ENCODE results near the gene COA7.
A peak's percentile ranks its signal among the peaks of the same experiment; 100 is the strongest.

COA7 gene

GRCh38 chr1:52667984-52668383 lies 30.2 kb downstream of the COA7 start:
- DNase-seq = no peak

GRCh38 chr1:52667290-52667689 lies 30.9 kb downstream of the COA7 start:
- DNase-seq = no peak

- no peak for DNase-seq
Observed at GRCh38 chr1:52665006-52665941, 32.9 kb downstream of the COA7 start.

GRCh38 chr1:52663716-52664115 lies 34.4 kb downstream of the COA7 start:
- DNase-seq = no peak

- DNase-seq = peak; percentile 85
Observed at GRCh38 chr1:52662645-52663313, 35.4 kb downstream of the COA7 start.

- no peak for DNase-seq
Observed at GRCh38 chr1:52660807-52661206, 37.3 kb downstream of the COA7 start.

- peak; percentile 40 for DNase-seq
Observed at GRCh38 chr1:52659851-52660596, 38.1 kb downstream of the COA7 start.

- no peak for DNase-seq
Observed at GRCh38 chr1:52659356-52659755, 38.8 kb downstream of the COA7 start.

- no peak for DNase-seq
Observed at GRCh38 chr1:52658795-52659194, 39.4 kb downstream of the COA7 start.

GRCh38 chr1:52657702-52658101 lies 40.4 kb downstream of the COA7 start:
- no peak for DNase-seq

GRCh38 chr1:52654063-52654462 lies 44.1 kb downstream of the COA7 start:
- no peak for DNase-seq

GRCh38 chr1:52653207-52653849 lies 44.8 kb downstream of the COA7 start:
- no peak for DNase-seq

GRCh38 chr1:52651904-52652303 lies 46.2 kb downstream of the COA7 start:
- no peak for DNase-seq

GRCh38 chr1:52645261-52645660 lies 52.9 kb downstream of the COA7 start:
- no peak for DNase-seq

GRCh38 chr1:52641307-52641706 lies 56.8 kb downstream of the COA7 start:
- no peak for DNase-seq

GRCh38 chr1:52640697-52641096 lies 57.5 kb downstream of the COA7 start:
- DNase-seq = no peak

- DNase-seq = no peak
Observed at GRCh38 chr1:52637946-52638345, 60.2 kb downstream of the COA7 start.

GRCh38 chr1:52636721-52637695 lies 61.1 kb downstream of the COA7 start:
- DNase-seq = no peak

- DNase-seq = no peak
Observed at GRCh38 chr1:52635321-52636089, 62.6 kb downstream of the COA7 start.
